Esophagus muscularis mucosa (tissue), 4 donors: Measurements from ENCODE around the gene SLCO3A1.

Experiments
- EP300 ChIP-seq: sonication (generic); formaldehyde crosslinking; IDR thresholded peaks from one replicate; pipeline ENCODE4 v1.6.1; 2017; ENCODE audit warnings: antibody characterized with exemption
- POLR2A ChIP-seq: fragments of 450-650 bp; IDR thresholded peaks from one replicate; pipeline ENCODE4 v1.6.1; 2017; ENCODE audit warnings: antibody characterized with exemption, moderate library complexity, mild to moderate bottlenecking, low read depth
- POLR2AphosphoS5 ChIP-seq, 2 donors: sonication (generic); formaldehyde crosslinking; IDR thresholded peaks; one replicate each; pipeline ENCODE4 v1.6.1; 2017; ENCODE audit warnings: antibody characterized with exemption in 2 of 2
- TF ChIP-seq, protein P1 (sequence below), 3 experiments: fragments of 200-600 bp in 2 of 3; fragments of 450-650 bp in 1 of 3; sonication (generic) in 2 of 3; IDR thresholded peaks; one replicate each; pipeline ENCODE4 v1.5.1; 2017 to 2019; ENCODE audit warnings: antibody characterized with exemption in 3 of 3, mild to moderate bottlenecking in 2 of 3, moderate library complexity in 1 of 3

DNA sequence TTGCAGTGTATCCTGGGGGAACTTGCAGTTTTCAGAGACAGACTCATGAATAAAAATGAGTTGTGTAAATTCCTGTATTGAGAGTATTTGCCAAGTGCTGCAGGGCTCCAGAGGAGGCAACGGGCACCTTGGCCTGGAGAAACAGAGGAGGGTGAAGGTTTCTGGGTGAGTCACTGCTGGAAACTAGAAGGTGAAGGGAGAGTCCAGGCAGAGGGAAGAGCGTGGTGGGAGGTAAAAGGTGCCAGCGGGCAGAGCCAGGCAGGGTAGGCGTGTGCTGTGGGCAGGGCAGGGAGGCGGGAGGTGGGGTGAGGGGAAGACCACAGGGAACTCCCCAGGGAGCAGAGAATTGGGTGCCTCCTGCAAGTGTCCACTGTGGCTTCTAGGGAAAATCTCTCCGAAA, 120.8 kb downstream of the SLCO3A1 start:
- TF ChIP-seq, protein P1, sequence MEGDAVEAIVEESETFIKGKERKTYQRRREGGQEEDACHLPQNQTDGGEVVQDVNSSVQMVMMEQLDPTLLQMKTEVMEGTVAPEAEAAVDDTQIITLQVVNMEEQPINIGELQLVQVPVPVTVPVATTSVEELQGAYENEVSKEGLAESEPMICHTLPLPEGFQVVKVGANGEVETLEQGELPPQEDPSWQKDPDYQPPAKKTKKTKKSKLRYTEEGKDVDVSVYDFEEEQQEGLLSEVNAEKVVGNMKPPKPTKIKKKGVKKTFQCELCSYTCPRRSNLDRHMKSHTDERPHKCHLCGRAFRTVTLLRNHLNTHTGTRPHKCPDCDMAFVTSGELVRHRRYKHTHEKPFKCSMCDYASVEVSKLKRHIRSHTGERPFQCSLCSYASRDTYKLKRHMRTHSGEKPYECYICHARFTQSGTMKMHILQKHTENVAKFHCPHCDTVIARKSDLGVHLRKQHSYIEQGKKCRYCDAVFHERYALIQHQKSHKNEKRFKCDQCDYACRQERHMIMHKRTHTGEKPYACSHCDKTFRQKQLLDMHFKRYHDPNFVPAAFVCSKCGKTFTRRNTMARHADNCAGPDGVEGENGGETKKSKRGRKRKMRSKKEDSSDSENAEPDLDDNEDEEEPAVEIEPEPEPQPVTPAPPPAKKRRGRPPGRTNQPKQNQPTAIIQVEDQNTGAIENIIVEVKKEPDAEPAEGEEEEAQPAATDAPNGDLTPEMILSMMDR (IDR thresholded peaks at IDR 0.05), result no peak
- TF ChIP-seq POLR2A, result no peak
- TF ChIP-seq POLR2AphosphoS5 (IDR thresholded peaks at IDR 0.05), result no peak
- TF ChIP-seq EP300, result no peak
